Vagina (tissue), 2 donors: ENCODE results near the gene SEMA4G. TPM values are rescaled to one million over a fixed set of nuclear protein-coding genes. Genes with fewer than 3 reads are reported as not detected.

Source experiments
- DNase-seq, 2 donors: peaks; one replicate each; pipeline ENCODE4 v3.0.0-alpha.2; 2017; ENCODE audit errors: extremely low spot score in 2 of 2
- H3K27ac ChIP-seq: fragments of 200-600 bp; sonication (generic); one replicate; pipeline ENCODE4 v1.5.1; 2019
- H3K27me3 ChIP-seq: fragments of 200-600 bp; sonication (generic); one replicate; pipeline ENCODE4 v1.5.1; 2019
- H3K36me3 ChIP-seq, 2 donors: fragments of 200-600 bp; sonication (generic); one replicate each; pipeline ENCODE4 v1.5.1; 2017 to 2019
- H3K4me1 ChIP-seq: fragments of 200-600 bp; sonication (generic); one replicate; pipeline ENCODE4 v1.5.1; 2019
- H3K4me3 ChIP-seq, 2 donors: fragments of 200-600 bp; sonication (generic); 1 replicate in 1 of 2; 2 replicates in 1 of 2; pipeline ENCODE4 v1.5.1; 2016 to 2019
- H3K9me3 ChIP-seq: fragments of 200-600 bp; sonication (generic); one replicate; pipeline ENCODE4 v1.5.1; 2019
- CTCF ChIP-seq, 3 experiments: fragments of 450-650 bp in 2 of 3; fragments of 200-600 bp in 1 of 3; sonication (generic) in 1 of 3; IDR thresholded peaks; one replicate each; pipeline ENCODE4 v1.5.1; 2017 to 2019; ENCODE audit warnings: antibody characterized with exemption in 3 of 3, mild to moderate bottlenecking in 2 of 3, moderate library complexity in 2 of 3
- POLR2A ChIP-seq, 2 donors: fragments of 450-650 bp; IDR thresholded peaks; one replicate each; pipeline ENCODE4 v1.6.1; 2017; ENCODE audit warnings: antibody characterized with exemption in 2 of 2, mild to moderate bottlenecking in 2 of 2, moderate library complexity in 2 of 2
- POLR2AphosphoS5 ChIP-seq, 2 donors: sonication (generic); formaldehyde crosslinking; IDR thresholded peaks; one replicate each; pipeline ENCODE4 v1.9.0; 2017; ENCODE audit warnings: antibody characterized with exemption in 2 of 2, mild to moderate bottlenecking in 2 of 2, low read depth in 1 of 2; ENCODE audit not compliant: insufficient read depth in 1 of 2
- intact Hi-C: fragments of 100-400 bp; cut with DNase I; formaldehyde crosslinking; loops from one replicate; pipeline ENCODE4 v1.15.1; 2023
- total RNA-seq: library from RNA; depleted of rRNA; stranded (reverse); fragments of >200 nt; gene quantifications from one replicate; pipeline ENCODE4 v1.2.3, GENCODE V29; 2016

Gene SEMA4G
- total RNA-seq, 1 donor from 2014 or later, result 6.4 TPM

DNA sequence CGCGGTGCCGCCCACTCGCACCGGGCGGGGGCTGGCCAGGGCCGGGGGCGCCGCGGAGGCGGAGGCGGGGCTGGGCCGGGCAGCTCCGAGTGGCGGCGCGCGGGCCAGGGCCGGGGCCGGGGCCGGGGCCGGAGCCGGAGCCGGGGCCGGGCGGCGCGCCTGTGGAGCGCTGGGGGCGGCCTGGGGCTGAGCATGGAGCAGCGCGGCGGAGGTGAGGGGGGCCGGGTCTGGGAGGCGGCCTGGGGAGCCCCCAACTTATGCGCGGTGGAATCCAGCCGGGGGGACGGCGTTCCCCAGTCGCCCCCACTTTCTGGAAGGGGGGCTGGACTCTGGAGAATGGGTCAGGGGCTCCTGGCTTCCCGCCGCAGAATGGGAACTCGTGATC lies 30.4 kb downstream of the SEMA4G start, which contains the start of gene LZTS2:
Gene LZTS2 (plus strand): TSS at position 67 of the 385 bp plus-strand sequence. CDS start 2,731 bp downstream, outside the sequence.
- H3K4me1 ChIP-seq, result peaks cover 41% of the 10 kb centered on the region
- no peaks in the 10 kb centered on the region for H3K27me3 ChIP-seq
- peak within 1 kb of the TSS; percentile 100 for H3K27ac ChIP-seq
- peaks cover 0 to 12% of the 10 kb centered on the region in 2 donors for H3K36me3 ChIP-seq
- no peak for DNase-seq
- H3K9me3 ChIP-seq, result no peaks in the 10 kb centered on the region
- intact Hi-C loops, result loop anchor here (5.0 kb wide), 1 partner anchor 87 kb away; the partner anchor contains the start of gene SLF2
- peak within 1 kb of the TSS; percentile 79 to 92 for H3K4me3 ChIP-seq
- TF ChIP-seq POLR2A (IDR thresholded peaks at IDR 0.05) (no peak), CTCF (IDR thresholded peaks at IDR 0.05) (no peak), POLR2AphosphoS5 (IDR thresholded peaks at IDR 0.05; ENCODE audit: insufficient read depth in 1 of 2, low read depth in 1 of 2) (no peak)

DNA sequence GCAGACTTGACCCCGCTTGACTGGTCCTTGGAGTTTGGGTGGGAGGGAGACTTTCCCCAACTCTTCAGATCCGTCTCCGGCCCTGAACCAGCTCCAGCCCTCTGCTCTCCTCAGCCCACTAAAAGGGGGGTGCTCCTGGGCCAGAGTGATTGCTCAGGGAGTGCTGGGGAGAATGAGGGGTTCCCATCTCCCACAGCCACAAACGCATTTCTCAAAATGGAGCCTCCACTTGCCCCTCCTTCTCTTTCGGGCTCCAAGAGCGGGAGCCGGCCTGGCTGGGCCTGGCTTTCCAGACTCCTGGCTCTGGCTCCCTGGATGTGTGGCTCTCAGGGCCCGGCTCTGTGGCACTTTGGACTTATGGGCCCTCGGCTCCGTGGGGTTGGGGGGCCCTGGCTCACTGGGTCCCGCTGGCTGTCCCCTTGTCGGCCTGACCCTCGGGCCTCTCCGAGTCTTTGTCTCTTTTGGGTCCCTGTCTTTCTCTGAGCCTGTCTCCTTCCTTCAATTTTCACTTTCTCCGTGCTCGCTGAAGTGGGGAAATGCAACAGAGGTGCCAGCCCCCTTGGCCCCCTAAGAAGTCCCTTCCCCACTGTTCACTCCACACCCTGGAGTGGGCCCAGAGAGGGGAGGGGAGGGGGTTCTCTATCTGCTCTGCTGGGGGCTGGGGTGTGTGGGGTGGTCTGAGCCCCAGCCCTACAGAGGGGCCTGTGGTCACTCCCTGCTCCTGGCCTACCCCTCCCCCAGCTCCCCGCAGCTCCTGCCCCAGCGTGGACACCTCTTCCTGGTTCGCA lies 31.0 kb downstream of the SEMA4G start:
- no peaks in the 10 kb centered on the region for H3K9me3 ChIP-seq
- no peak for DNase-seq
- intact Hi-C loops, result no loop called here
- H3K27ac ChIP-seq, result peak overlapping the region; percentile 100
- peaks cover 41% of the 10 kb centered on the region for H3K4me1 ChIP-seq
- no peaks in the 10 kb centered on the region for H3K27me3 ChIP-seq
- TF ChIP-seq POLR2A (IDR thresholded peaks at IDR 0.05) (no peak), POLR2AphosphoS5 (IDR thresholded peaks at IDR 0.05; ENCODE audit: insufficient read depth in 1 of 2, low read depth in 1 of 2) (peak in 1 of 2 donors; percentile 25)
- H3K4me3 ChIP-seq, result peak overlapping the region; percentile 79 to 92
- H3K36me3 ChIP-seq, result peaks cover 0 to 15% of the 10 kb centered on the region in 2 donors

DNA sequence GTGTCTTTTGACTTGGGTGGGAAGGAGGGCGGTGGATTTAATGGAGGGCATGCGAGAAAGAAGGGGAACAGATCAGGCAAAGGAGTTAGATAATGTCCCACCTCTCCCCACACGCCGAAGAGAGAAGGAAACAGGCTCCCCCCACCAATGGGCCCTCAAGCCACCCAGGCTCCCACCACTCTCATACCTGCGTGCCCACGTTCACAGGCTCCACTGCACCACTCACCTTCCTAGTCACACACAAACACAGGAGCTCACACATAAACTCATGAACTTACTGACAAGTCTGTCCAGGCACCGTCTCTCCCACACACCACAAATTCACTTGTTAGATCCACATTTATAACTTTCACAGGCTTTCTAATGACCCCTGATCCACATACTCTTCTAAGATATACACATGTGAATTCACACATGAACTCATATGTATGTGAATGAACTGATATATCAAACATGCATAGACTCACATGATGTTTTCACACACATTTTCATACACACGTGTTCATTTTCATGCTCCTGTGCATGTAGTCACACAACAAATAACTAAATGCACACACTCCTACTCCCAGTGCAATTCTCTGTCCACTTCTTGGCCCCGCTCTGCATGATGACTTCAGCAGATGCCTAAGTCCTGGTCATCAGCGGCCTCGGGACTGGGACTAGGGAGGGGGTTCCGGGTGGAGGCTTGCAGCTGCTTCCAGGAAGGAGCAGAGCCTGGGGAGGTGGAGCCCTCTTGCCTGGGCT lies 31.8 kb downstream of the SEMA4G start:
- intact Hi-C loops, result no loop called here
- Histone ChIP-seq H3K4me1 (peaks cover 41% of the 10 kb centered on the region), H3K36me3 (peaks cover 2 to 22% of the 10 kb centered on the region in 2 donors), H3K4me3 (peak overlapping the region; percentile 79 to 92), H3K27me3 (no peaks in the 10 kb centered on the region), H3K9me3 (no peaks in the 10 kb centered on the region), H3K27ac (peak overlapping the region; percentile 100)
- peak; percentile 94 to 98 for TF ChIP-seq POLR2AphosphoS5 (IDR thresholded peaks at IDR 0.05; ENCODE audit: insufficient read depth in 1 of 2, low read depth in 1 of 2)
- TF ChIP-seq POLR2A (IDR thresholded peaks at IDR 0.05), result peak in 1 of 2 donors; percentile 85
- TF ChIP-seq CTCF (IDR thresholded peaks at IDR 0.05), result no peak
- DNase-seq, result peak in 1 of 2 donors; percentile 98

DNA sequence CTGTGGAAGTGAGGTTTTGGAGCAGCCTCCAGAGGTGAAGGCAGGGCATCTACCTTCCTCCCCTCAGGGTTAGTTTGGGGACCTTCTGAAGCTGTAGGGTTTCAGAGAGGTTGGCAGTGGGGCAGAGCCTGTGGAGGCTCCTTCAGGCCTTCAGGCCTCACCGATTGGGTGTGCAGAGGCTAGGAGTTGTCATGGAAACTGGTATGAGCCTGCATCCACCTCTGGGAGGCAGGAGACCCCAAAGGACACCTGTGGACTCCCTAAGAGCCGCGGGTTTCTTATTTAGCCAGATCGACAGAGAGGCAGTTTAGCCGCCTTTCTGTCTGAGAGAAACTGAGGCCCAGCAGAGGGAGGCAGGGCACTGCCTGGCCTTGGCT lies 32.3 kb downstream of the SEMA4G start:
- H3K4me3 ChIP-seq, result peak overlapping the region; percentile 79 to 92
- H3K36me3 ChIP-seq, result peaks cover 2 to 28% of the 10 kb centered on the region in 2 donors
- H3K27ac ChIP-seq, result peak overlapping the region; percentile 100
- peak in 1 of 3 experiments; percentile 11 for TF ChIP-seq CTCF (IDR thresholded peaks at IDR 0.05)
- TF ChIP-seq POLR2A (IDR thresholded peaks at IDR 0.05), result no peak
- H3K27me3 ChIP-seq, result no peaks in the 10 kb centered on the region
- H3K9me3 ChIP-seq, result no peaks in the 10 kb centered on the region
- peaks cover 36% of the 10 kb centered on the region for H3K4me1 ChIP-seq
- no peak for DNase-seq
- intact Hi-C loops, result no loop called here

DNA sequence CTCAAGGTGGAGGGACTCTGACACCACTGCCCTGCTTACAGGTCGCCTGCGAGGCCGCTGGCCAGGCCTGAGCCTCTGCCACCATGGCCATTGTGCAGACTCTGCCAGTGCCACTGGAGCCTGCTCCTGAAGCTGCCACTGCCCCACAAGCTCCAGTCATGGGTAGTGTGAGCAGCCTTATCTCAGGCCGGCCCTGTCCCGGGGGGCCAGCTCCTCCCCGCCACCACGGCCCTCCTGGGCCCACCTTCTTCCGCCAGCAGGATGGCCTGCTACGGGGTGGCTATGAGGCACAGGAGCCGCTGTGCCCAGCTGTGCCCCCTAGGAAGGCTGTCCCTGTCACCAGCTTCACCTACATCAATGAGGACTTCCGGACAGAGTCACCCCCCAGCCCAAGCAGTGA lies 33.2 kb downstream of the SEMA4G start:
- DNase-seq, result no peak
- peaks cover 2 to 36% of the 10 kb centered on the region in 2 donors for H3K36me3 ChIP-seq
- H3K9me3 ChIP-seq, result no peaks in the 10 kb centered on the region
- H3K27me3 ChIP-seq, result no peaks in the 10 kb centered on the region
- peaks cover 39% of the 10 kb centered on the region for H3K4me1 ChIP-seq
- intact Hi-C loops, result no loop called here
- TF ChIP-seq CTCF (IDR thresholded peaks at IDR 0.05) (no peak), POLR2A (IDR thresholded peaks at IDR 0.05) (no peak), POLR2AphosphoS5 (IDR thresholded peaks at IDR 0.05; ENCODE audit: insufficient read depth in 1 of 2, low read depth in 1 of 2) (no peak)
- H3K4me3 ChIP-seq, result no peak overlapping the region
- peak overlapping the region; percentile 100 for H3K27ac ChIP-seq
